AG08395 (cell line): ENCODE data around the gene ECM2.

ENCODE experiments used
- DNase-seq: peaks from one replicate; pipeline ENCODE4 v3.0.0; 2012; ENCODE audit warnings: mixed read lengths, low spot score

ECM2 gene

DNA sequence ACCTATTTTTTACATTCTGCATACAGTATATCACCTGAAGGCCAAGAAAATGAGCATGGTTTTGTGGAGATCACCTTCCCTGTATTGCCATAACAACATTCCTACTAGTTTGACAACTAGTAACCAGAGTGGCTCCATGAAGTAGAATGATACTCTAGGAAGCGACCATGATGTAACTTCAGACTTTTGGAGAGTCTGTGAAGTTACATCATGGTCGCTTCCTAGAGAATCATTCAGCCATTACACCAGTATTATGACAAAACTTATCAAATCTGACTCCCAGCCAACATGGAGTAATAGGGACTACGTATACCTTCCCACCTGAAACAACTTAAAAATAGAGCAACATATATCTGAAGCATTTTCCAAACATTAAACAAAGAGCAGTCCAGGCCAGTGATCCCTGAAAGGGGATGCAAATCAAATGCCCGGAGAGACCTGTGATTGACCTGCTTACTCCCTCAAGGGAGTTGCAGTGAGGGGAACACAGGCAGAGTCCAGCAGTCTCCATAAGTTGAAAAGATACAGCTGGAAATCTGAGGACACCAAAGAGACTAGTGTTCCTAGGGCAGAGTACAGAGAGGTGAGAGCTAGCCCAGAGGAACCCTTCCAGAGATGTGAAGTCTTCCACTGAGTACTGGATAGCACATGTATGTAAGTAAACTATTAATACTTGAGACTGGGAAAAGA lies 7.8 kb downstream of the ECM2 start:
- DNase-seq: no peak

- DNase-seq: no peak
Observed at GRCh38 chr9:92527291-92527828, 8.4 kb downstream of the ECM2 start.

DNA sequence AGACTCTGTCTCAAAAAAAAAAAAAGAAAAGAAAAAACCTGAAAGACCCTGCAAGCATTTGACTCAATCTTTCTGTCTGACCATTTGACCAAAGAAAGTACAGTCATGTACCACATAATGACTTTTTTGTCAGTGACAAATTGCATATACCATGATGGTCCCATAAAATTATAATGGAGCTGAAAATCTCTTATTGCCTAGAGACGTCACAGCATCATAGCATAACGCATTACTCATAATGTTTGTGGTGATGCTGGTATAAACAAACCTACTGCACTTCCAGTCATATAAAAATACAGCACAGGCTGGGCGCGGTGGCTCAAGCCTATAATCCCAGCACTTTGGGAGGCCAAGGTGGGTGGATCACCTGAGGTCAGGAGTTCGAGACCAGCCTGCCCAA lies 10.5 kb downstream of the ECM2 start:
- DNase-seq: no peak

DNA sequence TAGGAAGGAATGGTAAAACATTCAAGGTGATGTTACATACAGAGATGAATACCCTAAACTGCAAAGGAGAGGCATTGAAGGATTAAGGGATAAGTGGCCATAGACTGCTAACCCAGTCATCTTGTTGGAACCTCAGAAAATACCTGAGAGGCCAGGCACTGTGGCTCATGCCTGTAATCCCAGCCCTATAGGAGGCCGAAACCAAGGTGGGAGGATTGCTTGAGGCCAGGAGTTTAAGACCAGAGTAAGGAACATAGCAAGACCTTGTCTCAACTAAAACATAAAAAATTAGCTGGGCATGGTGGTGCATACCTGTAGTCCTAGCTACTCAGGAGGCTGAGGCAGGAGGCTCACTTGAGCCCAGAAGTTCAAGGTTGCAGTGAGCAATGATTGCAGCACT lies 10.9 kb downstream of the ECM2 start:
- no peak for DNase-seq

- DNase-seq: no peak
Observed at GRCh38 chr9:92522983-92523970, 12.5 kb downstream of the ECM2 start.

- DNase-seq: no peak
Observed at GRCh38 chr9:92520837-92521236, 15.0 kb downstream of the ECM2 start.

GRCh38 chr9:92518199-92518598 lies 17.6 kb downstream of the ECM2 start:
- no peak for DNase-seq

DNA sequence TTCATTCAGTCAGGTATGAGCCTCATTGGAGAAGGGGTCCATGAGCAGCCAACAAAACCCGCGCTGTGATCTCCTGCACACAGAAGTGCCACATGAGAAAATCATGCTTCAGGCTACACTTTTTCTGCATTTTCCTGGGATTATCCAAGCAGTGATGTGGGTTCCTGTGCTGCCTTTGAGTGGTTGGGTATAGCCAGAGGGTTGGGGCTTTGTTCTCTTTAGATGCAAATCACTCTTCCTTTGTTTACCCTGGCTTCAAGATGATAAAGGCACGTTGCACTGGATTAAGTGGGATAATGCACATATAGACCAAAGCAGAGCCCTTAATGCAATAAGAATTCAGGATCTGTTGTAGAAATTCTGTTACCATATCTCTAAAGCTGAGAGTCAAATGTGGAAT lies 18.7 kb downstream of the ECM2 start:
- DNase-seq: no peak

DNA sequence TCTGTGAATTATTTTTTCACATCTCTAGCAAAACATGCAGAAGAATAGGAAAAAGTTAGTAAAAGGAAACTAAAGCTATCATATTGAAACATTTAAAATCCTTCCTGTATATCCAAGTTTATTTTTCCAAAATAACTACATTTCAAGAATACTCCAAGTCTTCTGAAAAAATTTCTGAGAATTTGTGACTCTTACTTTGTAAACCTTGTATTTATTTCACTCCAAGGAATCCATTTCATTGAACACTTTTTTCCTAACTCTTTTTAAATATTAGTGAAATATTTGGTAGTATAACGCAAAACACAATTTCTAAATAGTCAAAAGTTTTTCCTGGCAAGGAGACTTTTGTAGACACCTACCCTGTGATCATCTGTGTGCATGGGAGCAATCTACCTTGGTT lies 19.3 kb downstream of the ECM2 start:
- DNase-seq: no peak

- DNase-seq: no peak
Observed at GRCh38 chr9:92514635-92515034, 21.2 kb downstream of the ECM2 start.

- no peak for DNase-seq
Observed at GRCh38 chr9:92513349-92513748, 22.4 kb downstream of the ECM2 start.

GRCh38 chr9:92512622-92513021 lies 23.2 kb downstream of the ECM2 start:
- DNase-seq: no peak

DNA sequence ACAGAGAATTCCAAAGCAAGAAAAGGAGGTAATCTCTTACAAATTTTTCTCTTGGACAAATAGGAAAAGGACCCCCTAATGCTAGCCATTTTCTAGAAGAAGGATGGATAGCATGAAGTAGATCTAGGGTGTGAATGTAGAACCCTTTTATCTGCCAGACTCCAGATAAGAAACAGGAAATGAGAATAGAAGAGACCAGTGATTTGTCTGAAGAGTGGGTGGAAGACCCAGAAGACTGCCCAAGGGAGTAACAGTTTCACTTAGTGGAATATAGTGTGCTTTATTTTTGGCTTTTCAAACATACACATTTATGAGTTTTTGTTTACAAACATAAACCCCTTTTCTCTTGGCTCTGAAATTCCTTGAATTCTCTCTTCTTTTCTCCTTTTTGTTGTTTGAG lies 25.0 kb downstream of the ECM2 start:
- no peak for DNase-seq

- DNase-seq: no peak
Observed at GRCh38 chr9:92509050-92509449, 26.7 kb downstream of the ECM2 start.

- no peak for DNase-seq
Observed at GRCh38 chr9:92508018-92508820, 27.6 kb downstream of the ECM2 start.

DNA sequence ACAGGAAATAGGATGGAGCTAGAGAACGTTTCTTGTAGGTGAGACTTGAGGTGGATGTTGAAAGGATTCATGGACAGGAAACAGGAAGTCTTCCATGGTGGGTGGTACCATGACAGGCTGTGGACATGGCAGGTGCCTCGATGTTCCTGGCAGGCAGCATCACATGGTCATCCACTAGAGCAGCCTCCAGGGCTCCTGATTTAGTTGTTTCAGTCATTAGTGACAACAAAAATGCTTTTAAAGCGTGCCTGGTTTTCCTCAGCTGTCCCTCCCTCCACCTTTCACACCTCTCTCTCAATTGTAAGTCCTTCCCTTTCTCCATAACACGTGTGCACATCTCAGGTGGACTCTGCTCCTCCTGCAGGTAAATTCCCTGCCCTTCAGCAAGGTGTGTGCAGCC lies 28.3 kb downstream of the ECM2 start:
- no peak for DNase-seq

DNA sequence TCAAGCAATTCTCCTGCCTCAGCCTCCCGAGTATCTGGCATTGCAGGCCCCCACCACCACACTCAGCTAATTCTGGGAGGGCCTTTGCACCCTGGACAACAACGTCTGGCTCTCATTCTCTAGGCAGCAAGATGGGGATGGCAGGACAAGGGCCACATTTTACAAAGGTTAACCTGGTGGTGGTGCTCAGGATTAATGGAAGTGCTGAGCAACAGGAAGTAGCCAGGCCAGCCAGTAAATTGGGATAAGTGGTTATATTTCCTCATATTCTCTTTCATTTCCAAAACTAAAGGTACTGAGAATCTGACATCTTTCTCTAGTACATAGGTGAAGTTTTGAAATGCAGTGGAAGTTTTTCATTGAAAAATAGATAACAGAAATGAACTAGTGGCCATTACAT lies 28.8 kb downstream of the ECM2 start:
- DNase-seq: no peak

DNA sequence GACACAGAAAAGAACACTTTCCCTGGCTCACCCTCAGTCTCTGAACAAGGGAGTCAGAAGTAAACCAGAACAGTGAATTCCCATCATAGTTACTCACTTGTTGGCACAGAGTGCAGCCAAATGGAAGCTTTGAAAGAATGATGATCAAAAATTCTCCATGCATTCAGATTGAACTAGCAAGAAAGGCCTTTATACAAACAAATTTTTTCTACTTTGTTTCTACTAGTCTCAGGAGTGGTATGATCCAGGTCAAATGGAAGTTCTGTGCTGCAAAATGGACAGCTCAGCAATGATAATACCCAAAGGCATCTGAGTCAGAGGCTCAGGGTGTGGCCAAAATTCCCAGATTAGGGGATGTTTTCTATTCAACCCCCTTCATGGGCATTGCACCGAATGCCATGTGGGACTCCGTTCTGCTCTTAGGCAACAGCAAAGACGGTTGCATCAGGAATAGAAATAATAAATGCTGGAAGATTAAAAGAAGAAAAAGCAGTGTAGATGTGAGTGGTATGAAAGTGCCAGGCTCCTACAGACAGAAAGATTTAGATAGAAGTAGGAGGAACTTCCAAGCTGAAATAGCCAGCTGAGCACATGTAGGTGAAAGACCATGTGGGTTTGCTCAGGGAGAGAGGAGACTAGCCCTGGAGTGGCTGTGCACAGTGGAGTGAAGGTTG lies 29.5 kb downstream of the ECM2 start:
- peak; percentile 88 for DNase-seq

DNA sequence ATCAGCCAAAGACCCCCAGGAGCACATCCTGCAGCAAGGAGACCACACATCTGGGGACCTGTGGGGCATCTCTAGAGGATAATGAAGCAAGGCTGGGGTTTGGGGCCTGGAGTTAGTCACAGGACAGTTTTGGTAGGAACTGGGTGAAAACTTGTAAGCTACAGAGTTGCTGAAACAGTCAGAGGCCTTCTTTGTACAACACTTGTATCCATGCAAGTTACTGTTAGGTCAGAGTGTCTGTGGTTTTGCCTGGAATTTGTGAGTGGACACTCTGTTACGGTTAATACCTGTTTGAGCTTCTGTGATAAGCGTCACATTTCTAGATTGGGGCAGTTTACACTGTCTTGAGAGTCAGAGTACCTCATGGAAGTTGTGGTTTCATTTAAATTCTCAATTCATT lies 30.9 kb downstream of the ECM2 start:
- no peak for DNase-seq

GRCh38 chr9:92503156-92503555 lies 32.6 kb downstream of the ECM2 start:
- DNase-seq: no peak

DNA sequence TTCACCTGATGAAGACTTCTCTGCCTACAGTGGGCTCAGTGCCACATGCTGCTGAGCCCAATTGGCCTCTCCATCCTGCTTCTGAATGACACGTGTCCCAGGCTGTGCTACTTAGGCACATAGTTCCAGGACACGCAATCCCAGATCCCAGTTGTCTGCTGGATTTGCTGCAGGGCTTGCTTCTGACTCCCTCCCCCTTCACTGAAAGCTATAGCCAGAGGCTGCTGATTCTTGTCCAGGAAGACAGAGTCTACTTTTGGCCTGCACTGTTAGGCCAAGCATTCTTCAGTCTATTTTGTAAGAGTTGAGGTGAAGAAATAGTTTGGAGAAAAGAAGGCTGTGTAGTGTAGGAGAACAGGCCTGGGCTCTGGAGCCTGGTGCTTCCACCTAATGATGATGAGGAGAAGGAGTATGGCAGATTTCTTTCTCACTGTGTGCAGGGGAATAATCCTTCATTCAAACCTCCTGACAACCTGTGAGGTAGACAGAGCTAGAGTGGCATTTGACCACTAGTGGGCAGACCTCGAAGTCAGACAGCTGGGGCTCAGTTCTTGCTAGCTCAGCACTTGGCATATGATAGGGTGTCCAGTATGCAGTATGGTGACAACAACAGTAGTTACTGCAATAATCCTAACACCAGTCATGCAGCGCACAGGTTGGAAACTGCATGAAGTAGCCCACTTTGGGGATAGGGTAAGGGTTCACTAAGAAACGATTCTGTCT lies 34.0 kb downstream of the ECM2 start:
- peak; percentile 58 for DNase-seq
